ENCODE results near the gene SERTAD2. TPM values are rescaled to one million over a fixed set of nuclear protein-coding genes. Genes with fewer than 3 reads are reported as not detected.

Gene SERTAD2
- total RNA-seq, 4 donors from 2014 or later, result 19.5 to 54.0 (median 20.8) TPM

- intact Hi-C loops (cut with DNase I), result no loop called here
- Histone ChIP-seq H3K36me3 (no peaks in the 10 kb centered on the region), H3K4me1 (peaks cover 21 to 51% (median 39%) of the 10 kb centered on the region in 3 donors), H3K9me3 (no peaks in the 10 kb centered on the region), H3K27me3 (no peaks in the 10 kb centered on the region), H3K4me3 (peak overlapping the region; percentile 43 to 80 (median 58)), H3K27ac (peak overlapping the region in 2 of 4 donors; percentile 81 to 96)
- TF ChIP-seq POLR2A (IDR thresholded peaks at IDR 0.05) (no peak), CTCF (IDR thresholded peaks at IDR 0.05) (no peak)
- DNase-seq, result no peak
- WGBS, 2 donors, result 76 to 84% methylated on average over 3 of the region's 3 CpGs
Observed at GRCh38 chr2:64609942-64610281, 43.8 kb downstream of the SERTAD2 start.

- Histone ChIP-seq H3K27ac (peak overlapping the region; percentile 81 to 96 (median 88)), H3K9me3 (no peaks in the 10 kb centered on the region), H3K27me3 (no peaks in the 10 kb centered on the region), H3K4me1 (peaks cover 21 to 56% (median 44%) of the 10 kb centered on the region in 3 donors), H3K36me3 (no peaks in the 10 kb centered on the region), H3K4me3 (peak overlapping the region; percentile 43 to 80 (median 58))
- 24% methylated on average over 12 of the region's 74 CpGs; no CpG with 5 or more reads in 1 of the 2 donors for WGBS, 2 donors
- TF ChIP-seq CTCF (IDR thresholded peaks at IDR 0.05) (peak in 4 of 6 experiments; percentile 41 to 77 (median 62)), POLR2A (IDR thresholded peaks at IDR 0.05) (no peak)
- intact Hi-C loops (cut with DNase I), result no loop called here
- no peak for DNase-seq
Observed at GRCh38 chr2:64609227-64609941, 44.3 kb downstream of the SERTAD2 start.

- H3K9me3 ChIP-seq, result no peaks in the 10 kb centered on the region
- no peak for DNase-seq
- TF ChIP-seq CTCF (IDR thresholded peaks at IDR 0.05) (no peak), POLR2A (IDR thresholded peaks at IDR 0.05) (no peak)
- no peaks in the 10 kb centered on the region for H3K27me3 ChIP-seq
- H3K4me1 ChIP-seq, result peaks cover 21 to 58% (median 44%) of the 10 kb centered on the region in 3 donors
- WGBS, 2 donors, result 26 to 30% methylated on average over 3 to 4 of the region's 20 CpGs
- H3K27ac ChIP-seq, result peak overlapping the region; percentile 81 to 96 (median 88)
- peak overlapping the region; percentile 43 to 80 (median 58) for H3K4me3 ChIP-seq
- no peaks in the 10 kb centered on the region for H3K36me3 ChIP-seq
- intact Hi-C loops (cut with DNase I), result no loop called here
Observed at GRCh38 chr2:64608867-64609226, 44.9 kb downstream of the SERTAD2 start.

- H3K27ac ChIP-seq, result peak overlapping the region; percentile 78 to 96 (median 91)
- no peak for TF ChIP-seq POLR2A (IDR thresholded peaks at IDR 0.05)
- no peak for TF ChIP-seq CTCF (IDR thresholded peaks at IDR 0.05)
Observed at GRCh38 chr2:64607381-64608304, 46.1 kb downstream of the SERTAD2 start.

More at GRCh38 chr2:64607381-64608304, 46.1 kb downstream of the SERTAD2 start:
- Histone ChIP-seq H3K36me3 (no peaks in the 10 kb centered on the region), H3K4me3 (peak overlapping the region; percentile 1 to 44 (median 32)), H3K27me3 (no peaks in the 10 kb centered on the region), H3K9me3 (no peaks in the 10 kb centered on the region), H3K4me1 (peaks cover 21 to 58% (median 44%) of the 10 kb centered on the region in 3 donors)
- no peak for DNase-seq
- intact Hi-C loops (cut with DNase I), result no loop called here
- WGBS, 2 donors, result 28 to 40% methylated on average over 16 of the region's 18 CpGs
